ENCODE results near the gene RORC. TPM values are rescaled to one million over a fixed set of nuclear protein-coding genes. Genes with fewer than 3 reads are reported as not detected.

Gene RORC
- total RNA-seq, 1 experiment from 2014 or later, result 1.3 TPM

DNA sequence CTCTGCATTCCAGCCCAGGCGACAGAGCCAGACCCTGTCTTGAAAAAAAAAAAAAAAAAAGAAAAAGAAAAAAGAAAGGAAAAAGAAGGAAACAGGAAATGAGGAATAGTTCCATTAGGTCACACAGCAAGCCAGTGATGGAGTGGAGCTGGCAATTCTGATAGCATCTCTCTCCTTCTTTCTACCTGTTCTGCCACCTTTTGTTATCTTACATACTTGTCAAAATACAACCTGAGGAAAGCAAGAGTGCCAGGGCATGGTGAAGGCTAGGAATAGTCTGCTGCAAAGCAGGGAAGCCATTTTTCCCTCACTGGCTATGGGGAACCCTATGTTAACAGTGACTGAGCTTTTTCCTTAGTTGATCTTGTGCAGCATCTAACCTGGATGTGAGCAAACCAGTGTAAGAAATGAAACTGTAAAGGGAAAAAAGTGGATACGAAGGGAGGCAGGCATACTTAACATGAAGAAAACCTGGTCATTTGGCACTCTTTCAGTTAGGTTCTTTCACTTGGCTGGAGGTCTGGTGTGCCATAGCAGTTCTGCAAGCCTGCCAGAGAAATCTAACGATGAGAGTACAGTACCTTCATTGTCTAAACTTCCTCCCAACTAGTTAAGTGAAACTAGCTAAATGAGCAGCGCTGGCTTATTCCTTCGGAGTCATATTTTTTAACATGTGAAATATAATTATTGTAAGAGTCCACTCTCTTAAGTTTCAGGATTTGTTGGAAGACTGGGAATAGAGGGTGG lies 39.9 kb upstream of the RORC start:
- H3K79me2 ChIP-seq (ENCODE audit: insufficient read depth, low read length), result no peaks in the 10 kb centered on the region
- CTCF ChIA-PET, result no interaction called here
- no peak overlapping the region for H2AFZ ChIP-seq (ENCODE audit: low read depth, low read length, poor library complexity, severe bottlenecking)
- POLR2A ChIA-PET, result no interaction called here
- no peak overlapping the region for H3K9ac ChIP-seq (ENCODE audit: low read length)
- no peaks in the 10 kb centered on the region for H3K27me3 ChIP-seq (ENCODE audit: insufficient read depth, low read length)
- H3K27ac ChIP-seq (ENCODE audit: low read depth, low read length), result no peak overlapping the region
- no peaks in the 10 kb centered on the region for H3K9me3 ChIP-seq (ENCODE audit: control insufficient read depth in 1 of 2, insufficient read depth in 1 of 2, low read depth in 1 of 2, low read length in 2 of 2)
- DNase-seq (ENCODE audit: low read depth, low spot score) (no peak), ATAC-seq (no peak)
- intact Hi-C loops (cut with micrococcal nuclease), result no loop called here
- peaks cover 0 to 3% of the 10 kb centered on the region in 2 experiments; a peak in 1 of 4 replicates for H3K4me1 ChIP-seq (ENCODE audit: control insufficient read depth in 1 of 2, insufficient read depth in 2 of 2, low read length in 2 of 2)
- H3K36me3 ChIP-seq (ENCODE audit: control insufficient read depth in 1 of 2, insufficient read depth in 2 of 2, low read length in 2 of 2), result no peaks in the 10 kb centered on the region
- H3K4me2 ChIP-seq (ENCODE audit: low read length), result no peak overlapping the region
- H4K20me1 ChIP-seq (ENCODE audit: insufficient read depth), result no peaks in the 10 kb centered on the region
- TF ChIP-seq EZH2 (IDR thresholded peaks at IDR 0.05) (no peak), EZH2phosphoT487 (IDR thresholded peaks at IDR 0.05; ENCODE audit: borderline replicate concordance) (no peak), ZBTB33 (IDR thresholded peaks at IDR 0.05; ENCODE audit: extremely low read depth, insufficient replicate concordance, low read length) (no peak), CEBPB (IDR thresholded peaks at IDR 0.05; ENCODE audit: low read depth) (no peak), POLR2AphosphoS5 (IDR thresholded peaks at IDR 0.05; ENCODE audit: low read depth, low read length) (no peak), EGR1 (IDR thresholded peaks at IDR 0.05; ENCODE audit: low read depth) (no peak), MAX (IDR thresholded peaks at IDR 0.05) (no peak), FOSL1 (IDR thresholded peaks at IDR 0.05; ENCODE audit: low read depth) (no peak), YY1 (IDR thresholded peaks at IDR 0.05; ENCODE audit: extremely low read depth, insufficient replicate concordance, low read depth, low read length) (no peak), REST (IDR thresholded peaks at IDR 0.05; ENCODE audit: low read depth) (no peak), SRF (IDR thresholded peaks at IDR 0.05; ENCODE audit: low read depth) (no peak), ZFX (IDR thresholded peaks at IDR 0.05) (no peak), TCF7L2 (IDR thresholded peaks at IDR 0.05; ENCODE audit: borderline replicate concordance, extremely low read depth, insufficient read depth, insufficient read length) (no peak)
- BruUV-seq (replicated peaks), result no TSS peak
- RAD21 ChIA-PET (ENCODE audit: low non-redundant PET in 1 of 2, low total read pairs in 2 of 2, uncharacterized antibody in 2 of 2, unreplicated experiment in 2 of 2), result no interaction called here
- H3K9me2 ChIP-seq (ENCODE audit: insufficient read depth), result no peaks in the 10 kb centered on the region
- no peak overlapping the region for H3K4me3 ChIP-seq (replicated peaks in 1 of 2; ENCODE audit: low read depth in 1 of 2, low read length in 2 of 2)
